ENCODE measurements around the gene CFAP97D1. TPM values are rescaled to one million over a fixed set of nuclear protein-coding genes. Genes with fewer than 3 reads are reported as not detected.

Gene CFAP97D1
- polyA plus RNA-seq, 1 experiment, result 0.02 TPM

DNA sequence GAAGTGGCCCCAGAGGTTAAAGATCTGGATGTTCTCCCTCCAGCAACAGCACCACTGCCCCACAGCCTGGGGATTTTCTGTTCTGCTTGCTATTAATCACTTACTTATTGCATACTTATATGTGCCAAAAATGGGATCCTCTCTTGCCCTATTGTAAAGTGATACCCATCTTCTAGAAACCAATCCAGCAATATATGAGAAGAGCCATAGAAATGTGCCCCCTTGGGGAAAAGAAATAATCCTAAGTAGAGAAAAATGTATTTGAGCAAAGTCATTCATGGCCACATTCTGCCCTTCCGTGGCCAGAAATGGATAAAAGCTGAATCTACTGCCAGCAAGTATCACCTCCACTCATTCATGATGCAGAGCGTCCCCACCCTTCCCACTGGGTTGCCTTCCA, 42.5 kb upstream of the CFAP97D1 start:
- DNase-seq (ENCODE audit: low read depth, low spot score), result no peak
- ChIA-PET POLR2A (no interaction called here), CTCF (interaction anchor here (1.0 to 1.3 kb wide), 2 partner anchors 28 to 43 kb away, joined by 3 to 5 read pairs; no protein-coding TSS in a partner anchor)
- H3K27ac ChIP-seq (ENCODE audit: low read depth, low read length), result no peak overlapping the region
- no peaks in the 10 kb centered on the region for H3K9me3 ChIP-seq (ENCODE audit: control insufficient read depth, insufficient read depth, low read length)
- TF ChIP-seq, protein P1, sequence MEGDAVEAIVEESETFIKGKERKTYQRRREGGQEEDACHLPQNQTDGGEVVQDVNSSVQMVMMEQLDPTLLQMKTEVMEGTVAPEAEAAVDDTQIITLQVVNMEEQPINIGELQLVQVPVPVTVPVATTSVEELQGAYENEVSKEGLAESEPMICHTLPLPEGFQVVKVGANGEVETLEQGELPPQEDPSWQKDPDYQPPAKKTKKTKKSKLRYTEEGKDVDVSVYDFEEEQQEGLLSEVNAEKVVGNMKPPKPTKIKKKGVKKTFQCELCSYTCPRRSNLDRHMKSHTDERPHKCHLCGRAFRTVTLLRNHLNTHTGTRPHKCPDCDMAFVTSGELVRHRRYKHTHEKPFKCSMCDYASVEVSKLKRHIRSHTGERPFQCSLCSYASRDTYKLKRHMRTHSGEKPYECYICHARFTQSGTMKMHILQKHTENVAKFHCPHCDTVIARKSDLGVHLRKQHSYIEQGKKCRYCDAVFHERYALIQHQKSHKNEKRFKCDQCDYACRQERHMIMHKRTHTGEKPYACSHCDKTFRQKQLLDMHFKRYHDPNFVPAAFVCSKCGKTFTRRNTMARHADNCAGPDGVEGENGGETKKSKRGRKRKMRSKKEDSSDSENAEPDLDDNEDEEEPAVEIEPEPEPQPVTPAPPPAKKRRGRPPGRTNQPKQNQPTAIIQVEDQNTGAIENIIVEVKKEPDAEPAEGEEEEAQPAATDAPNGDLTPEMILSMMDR (IDR thresholded peaks at IDR 0.05; ENCODE audit: low read depth, low read length), result no peak
- no peak overlapping the region for H3K4me3 ChIP-seq (ENCODE audit: low read depth, low read length)
- H3K27me3 ChIP-seq (ENCODE audit: control insufficient read depth, insufficient read depth, low read length), result no peaks in the 10 kb centered on the region

DNA sequence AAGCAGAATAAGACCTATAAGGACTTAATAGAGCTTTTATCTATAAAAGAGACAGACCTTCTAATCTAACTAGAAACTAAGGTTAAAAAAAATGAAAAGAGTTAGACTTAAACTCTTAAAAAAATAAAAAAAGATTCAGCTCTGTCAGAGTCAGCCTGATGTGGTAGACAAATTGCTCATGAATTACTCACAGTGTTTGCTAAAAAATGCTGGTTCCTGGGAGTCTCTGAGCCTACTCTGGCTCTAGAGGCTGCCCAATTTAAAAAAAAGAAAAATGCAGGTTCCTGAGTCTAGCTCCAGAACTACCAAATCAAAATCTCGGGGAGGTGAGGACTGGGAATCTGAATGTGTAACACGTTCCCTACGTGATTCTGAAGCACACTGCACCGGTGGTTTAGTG, 39.7 kb upstream of the CFAP97D1 start:
- Histone ChIP-seq H3K4me3 (ENCODE audit: low read depth, low read length) (no peak overlapping the region), H3K9me3 (ENCODE audit: control insufficient read depth, insufficient read depth, low read length) (no peaks in the 10 kb centered on the region), H3K27ac (ENCODE audit: low read depth, low read length) (no peak overlapping the region), H3K27me3 (ENCODE audit: control insufficient read depth, insufficient read depth, low read length) (peaks cover 2% of the 10 kb centered on the region)
- ChIA-PET CTCF (interaction anchor here (1.7 to 2.0 kb wide), 2 partner anchors 20 to 46 kb away, joined by 6 to 7 read pairs; no protein-coding TSS in a partner anchor), POLR2A (no interaction called here)
- TF ChIP-seq, protein P1 (IDR thresholded peaks at IDR 0.05; ENCODE audit: low read depth, low read length), result no peak
- no peak for DNase-seq (ENCODE audit: low read depth, low spot score)

DNA sequence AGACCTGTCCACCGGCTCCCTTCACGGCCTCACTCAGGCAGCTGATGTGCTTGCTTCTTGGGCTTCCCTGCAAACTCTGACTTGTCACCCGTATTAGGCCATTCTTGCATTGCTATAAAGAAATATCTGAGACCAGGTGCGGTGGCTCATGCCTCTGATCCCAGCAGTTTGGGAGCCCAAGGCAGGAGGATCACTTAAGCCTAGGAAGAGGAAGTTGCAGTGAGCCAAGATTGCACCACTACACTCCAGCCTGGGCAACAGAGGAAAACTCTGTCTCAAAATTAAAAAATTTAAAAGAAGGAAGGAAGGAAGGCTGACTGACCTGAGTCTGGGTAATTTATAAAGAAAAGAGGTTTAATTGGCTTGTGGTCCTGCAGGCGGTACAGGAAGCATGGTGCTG, 38.6 kb upstream of the CFAP97D1 start:
- peaks cover 2% of the 10 kb centered on the region for H3K27me3 ChIP-seq (ENCODE audit: control insufficient read depth, insufficient read depth, low read length)
- H3K4me3 ChIP-seq (ENCODE audit: low read depth, low read length), result no peak overlapping the region
- TF ChIP-seq, protein P1 (IDR thresholded peaks at IDR 0.05; ENCODE audit: low read depth, low read length), result no peak
- no peak overlapping the region for H3K27ac ChIP-seq (ENCODE audit: low read depth, low read length)
- no peaks in the 10 kb centered on the region for H3K9me3 ChIP-seq (ENCODE audit: control insufficient read depth, insufficient read depth, low read length)
- POLR2A ChIA-PET, result interaction anchor here (0.6 to 0.9 kb wide), 2 partner anchors 28 to 328 kb away, joined by 4 to 11 read pairs; no protein-coding TSS in a partner anchor
- CTCF ChIA-PET, result interaction anchor here (2.0 kb wide), 1 partner anchor 47 kb away, joined by 7 read pairs; no protein-coding TSS in a partner anchor
- DNase-seq (ENCODE audit: low read depth, low spot score), result no peak

DNA sequence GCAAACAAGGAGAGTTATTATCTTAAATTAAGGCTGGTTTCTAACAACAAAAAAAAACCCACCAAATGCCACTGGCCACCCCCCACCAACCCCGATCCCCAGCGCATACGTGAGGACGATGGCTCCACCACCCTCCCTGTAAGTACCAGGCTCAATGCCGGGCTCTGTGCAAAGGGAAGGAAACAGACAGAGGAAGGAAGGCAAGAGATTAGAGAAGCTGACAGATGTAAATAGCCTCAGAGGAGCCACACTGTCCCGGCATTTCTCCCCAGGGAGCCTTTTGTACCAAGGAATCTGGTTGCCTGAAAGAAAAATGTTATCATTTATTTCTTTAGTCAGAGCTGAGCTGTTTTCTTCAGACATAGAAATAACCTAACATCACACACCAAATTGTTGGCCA, 34.7 kb upstream of the CFAP97D1 start:
- Histone ChIP-seq H3K27me3 (ENCODE audit: control insufficient read depth, insufficient read depth, low read length) (peaks cover 2% of the 10 kb centered on the region), H3K9me3 (ENCODE audit: control insufficient read depth, insufficient read depth, low read length) (no peaks in the 10 kb centered on the region), H3K27ac (ENCODE audit: low read depth, low read length) (no peak overlapping the region), H3K4me3 (ENCODE audit: low read depth, low read length) (no peak overlapping the region)
- TF ChIP-seq, protein P1 (IDR thresholded peaks at IDR 0.05; ENCODE audit: low read depth, low read length), result no peak
- POLR2A ChIA-PET, result no interaction called here
- CTCF ChIA-PET, result interaction anchor here (0.9 to 1.3 kb wide), 3 partner anchors 14 to 51 kb away, joined by 3 to 6 read pairs (median 3); no protein-coding TSS in a partner anchor
- no peak for DNase-seq (ENCODE audit: low read depth, low spot score)

GRCh38 chr17:43750153-43750552, 30.1 kb upstream of the CFAP97D1 start:
- ChIA-PET POLR2A (no interaction called here), CTCF (interaction anchor here (0.8 to 1.7 kb wide), 5 partner anchors 9 to 55 kb away, joined by 4 to 8 read pairs (median 4); partner anchors contain the start of gene SOST)
- TF ChIP-seq, protein P1 (IDR thresholded peaks at IDR 0.05; ENCODE audit: low read depth, low read length), result no peak
- H3K27ac ChIP-seq (ENCODE audit: low read depth, low read length), result no peak overlapping the region
- no peak for DNase-seq (ENCODE audit: low read depth, low spot score)
- no peak overlapping the region for H3K4me3 ChIP-seq (ENCODE audit: low read depth, low read length)
- H3K27me3 ChIP-seq (ENCODE audit: control insufficient read depth, insufficient read depth, low read length), result peaks cover 4% of the 10 kb centered on the region
- H3K9me3 ChIP-seq (ENCODE audit: control insufficient read depth, insufficient read depth, low read length), result no peaks in the 10 kb centered on the region
